HL-60 (cell line): Measurements from ENCODE around the gene ZBTB46.

Experiments used
- POLR2AphosphoS5 ChIP-seq: IDR thresholded peaks from 2 replicates; pipeline ENCODE4 v1.6.1; 2012; ENCODE audit warnings: low read depth
- TF ChIP-seq, protein P1 (sequence below): IDR thresholded peaks from one replicate; pipeline ENCODE4 v1.5.1; 2011; ENCODE audit warnings: low read length, control low read depth, inconsistent platforms; ENCODE audit not compliant: insufficient read depth
- TF ChIP-seq, protein P2 (sequence below): IDR thresholded peaks from 2 replicates; pipeline ENCODE4 v1.6.1; 2012; ENCODE audit warnings: low read depth; ENCODE audit not compliant: insufficient replicate concordance

DNA sequence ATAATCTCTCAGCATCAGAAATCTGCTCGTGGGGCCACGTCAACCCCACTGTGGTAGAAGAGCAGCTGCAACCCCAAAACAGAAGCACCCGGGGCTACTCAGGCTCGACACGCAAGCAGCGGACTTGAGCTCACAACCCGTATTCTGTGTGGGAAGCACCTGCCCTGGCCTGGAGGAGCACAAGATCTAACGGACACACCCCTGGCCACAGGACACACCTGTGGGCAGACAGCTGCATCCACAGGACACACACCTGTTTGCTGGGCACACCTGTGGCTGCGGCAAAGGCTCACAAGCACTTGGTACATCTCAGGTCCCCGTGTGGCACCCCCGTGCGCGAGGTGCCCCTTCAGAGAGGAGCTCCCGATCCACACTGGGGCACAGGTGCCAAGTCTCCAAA is 36.5 kb downstream of the ZBTB46 start:
- TF ChIP-seq, protein P1, sequence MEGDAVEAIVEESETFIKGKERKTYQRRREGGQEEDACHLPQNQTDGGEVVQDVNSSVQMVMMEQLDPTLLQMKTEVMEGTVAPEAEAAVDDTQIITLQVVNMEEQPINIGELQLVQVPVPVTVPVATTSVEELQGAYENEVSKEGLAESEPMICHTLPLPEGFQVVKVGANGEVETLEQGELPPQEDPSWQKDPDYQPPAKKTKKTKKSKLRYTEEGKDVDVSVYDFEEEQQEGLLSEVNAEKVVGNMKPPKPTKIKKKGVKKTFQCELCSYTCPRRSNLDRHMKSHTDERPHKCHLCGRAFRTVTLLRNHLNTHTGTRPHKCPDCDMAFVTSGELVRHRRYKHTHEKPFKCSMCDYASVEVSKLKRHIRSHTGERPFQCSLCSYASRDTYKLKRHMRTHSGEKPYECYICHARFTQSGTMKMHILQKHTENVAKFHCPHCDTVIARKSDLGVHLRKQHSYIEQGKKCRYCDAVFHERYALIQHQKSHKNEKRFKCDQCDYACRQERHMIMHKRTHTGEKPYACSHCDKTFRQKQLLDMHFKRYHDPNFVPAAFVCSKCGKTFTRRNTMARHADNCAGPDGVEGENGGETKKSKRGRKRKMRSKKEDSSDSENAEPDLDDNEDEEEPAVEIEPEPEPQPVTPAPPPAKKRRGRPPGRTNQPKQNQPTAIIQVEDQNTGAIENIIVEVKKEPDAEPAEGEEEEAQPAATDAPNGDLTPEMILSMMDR: no peak
- no peak for TF ChIP-seq POLR2AphosphoS5
- TF ChIP-seq, protein P2, sequence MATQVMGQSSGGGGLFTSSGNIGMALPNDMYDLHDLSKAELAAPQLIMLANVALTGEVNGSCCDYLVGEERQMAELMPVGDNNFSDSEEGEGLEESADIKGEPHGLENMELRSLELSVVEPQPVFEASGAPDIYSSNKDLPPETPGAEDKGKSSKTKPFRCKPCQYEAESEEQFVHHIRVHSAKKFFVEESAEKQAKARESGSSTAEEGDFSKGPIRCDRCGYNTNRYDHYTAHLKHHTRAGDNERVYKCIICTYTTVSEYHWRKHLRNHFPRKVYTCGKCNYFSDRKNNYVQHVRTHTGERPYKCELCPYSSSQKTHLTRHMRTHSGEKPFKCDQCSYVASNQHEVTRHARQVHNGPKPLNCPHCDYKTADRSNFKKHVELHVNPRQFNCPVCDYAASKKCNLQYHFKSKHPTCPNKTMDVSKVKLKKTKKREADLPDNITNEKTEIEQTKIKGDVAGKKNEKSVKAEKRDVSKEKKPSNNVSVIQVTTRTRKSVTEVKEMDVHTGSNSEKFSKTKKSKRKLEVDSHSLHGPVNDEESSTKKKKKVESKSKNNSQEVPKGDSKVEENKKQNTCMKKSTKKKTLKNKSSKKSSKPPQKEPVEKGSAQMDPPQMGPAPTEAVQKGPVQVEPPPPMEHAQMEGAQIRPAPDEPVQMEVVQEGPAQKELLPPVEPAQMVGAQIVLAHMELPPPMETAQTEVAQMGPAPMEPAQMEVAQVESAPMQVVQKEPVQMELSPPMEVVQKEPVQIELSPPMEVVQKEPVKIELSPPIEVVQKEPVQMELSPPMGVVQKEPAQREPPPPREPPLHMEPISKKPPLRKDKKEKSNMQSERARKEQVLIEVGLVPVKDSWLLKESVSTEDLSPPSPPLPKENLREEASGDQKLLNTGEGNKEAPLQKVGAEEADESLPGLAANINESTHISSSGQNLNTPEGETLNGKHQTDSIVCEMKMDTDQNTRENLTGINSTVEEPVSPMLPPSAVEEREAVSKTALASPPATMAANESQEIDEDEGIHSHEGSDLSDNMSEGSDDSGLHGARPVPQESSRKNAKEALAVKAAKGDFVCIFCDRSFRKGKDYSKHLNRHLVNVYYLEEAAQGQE: no peak
